H1 (cell line): ENCODE results near the gene CD40LG. TPM values are rescaled to one million over a fixed set of nuclear protein-coding genes. Genes with fewer than 3 reads are reported as not detected.

Experiments
- CTCF ChIA-PET: fragments of 300-600 bp; sonication (Branson Sonifier 250); formaldehyde crosslinking; loops from one replicate; lab custom pipeline; 2021; ENCODE audit not compliant: partially characterized antibody; lab: Charles Lee
- POLR2A ChIA-PET: fragments of 300-600 bp; sonication (Branson Sonifier 250); formaldehyde crosslinking; loops from one replicate; lab custom pipeline; 2021; ENCODE audit warnings: inconsistent platforms; ENCODE audit not compliant: partially characterized antibody; lab: Charles Lee
- DNase-seq, 2 experiments: peaks; one replicate each; pipeline versions ENCODE4 v3.0.0 to v3.0.0-alpha.2; 2010 to 2022; ENCODE audit warnings: low spot score in 2 of 2, low read depth in 1 of 2, mixed read lengths in 1 of 2
- FAIRE-seq: peaks from 2 replicates; lab custom pipeline; 2011; peaks lifted over from hg19 to GRCh38; lab: Jason Lieb, UNC
- H2AFZ ChIP-seq: 2 replicates; pipeline ENCODE4 v1.8.1; 2012; ENCODE audit warnings: low read length, inconsistent platforms
- H2AK5ac ChIP-seq: 2 replicates; pipeline ENCODE4 v1.6.1; 2013; ENCODE audit warnings: low read depth, low read length
- H2BK120ac ChIP-seq: replicated peaks from 2 replicates; pipeline ENCODE3; 2013; ENCODE audit warnings: low read depth, low read length, inconsistent platforms
- H2BK12ac ChIP-seq: 2 replicates; pipeline ENCODE4 v1.6.1; 2013; ENCODE audit warnings: low read depth, low read length
- H2BK15ac ChIP-seq: 2 replicates; pipeline ENCODE4 v1.6.1; 2013; ENCODE audit warnings: low read length
- H2BK20ac ChIP-seq: 2 replicates; pipeline ENCODE4 v1.6.1; 2013; ENCODE audit warnings: low read length
- H2BK5ac ChIP-seq: 2 replicates; pipeline ENCODE4 v1.6.1; 2013; ENCODE audit warnings: low read depth, low read length
- H3K14ac ChIP-seq: 2 replicates; pipeline ENCODE4 v1.6.1; 2013; ENCODE audit warnings: inconsistent platforms; ENCODE audit not compliant: insufficient read length
- H3K18ac ChIP-seq: 2 replicates; pipeline ENCODE4 v1.6.1; 2013; ENCODE audit warnings: low read length; ENCODE audit errors: extremely low read depth
- H3K23ac ChIP-seq: 2 replicates; pipeline ENCODE4 v1.6.1; 2013; ENCODE audit warnings: inconsistent platforms; ENCODE audit not compliant: insufficient read length
- H3K23me2 ChIP-seq: 2 replicates; pipeline ENCODE4 v1.6.1; 2013; ENCODE audit warnings: low read depth, low read length
- H3K27ac ChIP-seq: 2 replicates; pipeline ENCODE4 v1.6.1; 2011; ENCODE audit warnings: low read depth, low read length, inconsistent platforms
- H3K27me3 ChIP-seq, 4 experiments: replicated peaks in 1 of 4; 1 replicate in 1 of 4; 2 replicates in 3 of 4; pipeline versions ENCODE4 v1.6.1 to v1.8.1; 2011 to 2013; ENCODE audit warnings: low read length in 3 of 4, mild to moderate bottlenecking in 3 of 4, inconsistent platforms in 2 of 4, mixed read lengths in 2 of 4, moderate library complexity in 1 of 4; ENCODE audit not compliant: control insufficient read depth in 3 of 4, insufficient read depth in 3 of 4; ENCODE audit errors: extremely low read depth in 1 of 4
- H3K36me3 ChIP-seq, 4 experiments: 2 replicates each; pipeline versions ENCODE4 v1.6.1 to v1.8.1; 2011 to 2013; ENCODE audit warnings: mild to moderate bottlenecking in 4 of 4, low read length in 3 of 4, moderate library complexity in 2 of 4, control low read depth in 1 of 4, inconsistent platforms in 1 of 4; ENCODE audit not compliant: insufficient read depth in 4 of 4, control insufficient read depth in 2 of 4
- H3K4ac ChIP-seq: replicated peaks from 2 replicates; pipeline ENCODE3; 2013; ENCODE audit warnings: low read length, low read depth, mixed read lengths, inconsistent platforms; ENCODE audit not compliant: insufficient read length
- H3K4me1 ChIP-seq, 4 experiments: replicated peaks in 1 of 4; 1 replicate in 1 of 4; 2 replicates in 3 of 4; pipeline versions ENCODE4 v1.6.1 to v1.8.1; 2011 to 2013; ENCODE audit warnings: low read length in 3 of 4, inconsistent platforms in 2 of 4, mixed read lengths in 1 of 4; ENCODE audit not compliant: insufficient read depth in 4 of 4, control insufficient read depth in 3 of 4
- H3K4me2 ChIP-seq, 2 experiments: 2 replicates each; pipeline versions ENCODE4 v1.6.1 to v1.8.1; 2011 to 2013; ENCODE audit warnings: low read depth in 2 of 2, low read length in 2 of 2, control low read depth in 1 of 2, inconsistent platforms in 1 of 2, mild to moderate bottlenecking in 1 of 2; ENCODE audit not compliant: insufficient read depth in 1 of 2
- H3K4me3 ChIP-seq, 4 experiments: fragments of 200-600, 300-600 bp in 1 of 4; sonication (generic), shearing (Covaris generic), sonication (Bioruptor Twin) in 1 of 4; 2 replicates each; pipeline versions ENCODE4 v1.5.1 to v1.8.1; 2011 to 2016; ENCODE audit warnings: low read length in 4 of 4, low read depth in 3 of 4, control low read depth in 2 of 4, inconsistent platforms in 2 of 4, mild to moderate bottlenecking in 2 of 4, mixed read lengths in 1 of 4, moderate library complexity in 1 of 4; ENCODE audit not compliant: insufficient read depth in 2 of 4; ENCODE audit errors: extremely low read depth in 1 of 4
- H3K56ac ChIP-seq: replicated peaks from 2 replicates; pipeline ENCODE3; 2013; ENCODE audit warnings: low read depth, mild to moderate bottlenecking, mixed read lengths, low read length, inconsistent platforms; ENCODE audit not compliant: insufficient read length
- H3K79me1 ChIP-seq: 2 replicates; pipeline ENCODE4 v1.6.1; 2013; ENCODE audit warnings: low read depth, low read length, control low read depth
- H3K79me2 ChIP-seq, 2 experiments: 2 replicates each; pipeline versions ENCODE4 v1.6.1 to v1.8.1; 2012 to 2013; ENCODE audit warnings: low read length in 2 of 2, mild to moderate bottlenecking in 2 of 2, inconsistent platforms in 1 of 2; ENCODE audit not compliant: insufficient read depth in 2 of 2, control insufficient read depth in 1 of 2
- H3K9ac ChIP-seq, 4 experiments: replicated peaks in 1 of 4; 1 replicate in 1 of 4; 2 replicates in 3 of 4; pipeline versions ENCODE4 v1.6.1 to v1.8.1; 2011 to 2013; ENCODE audit warnings: low read depth in 3 of 4, low read length in 3 of 4, control low read depth in 2 of 4, mild to moderate bottlenecking in 2 of 4, moderate library complexity in 2 of 4, inconsistent platforms in 1 of 4; ENCODE audit errors: extremely low read depth in 1 of 4
- H3K9me3 ChIP-seq, 2 experiments: 2 replicates each; pipeline versions ENCODE4 v1.6.1 to v1.8.1; 2012 to 2013; ENCODE audit warnings: mild to moderate bottlenecking in 2 of 2, moderate library complexity in 2 of 2, control low read depth in 1 of 2, inconsistent platforms in 1 of 2, low read depth in 1 of 2, low read length in 1 of 2, mixed read lengths in 1 of 2; ENCODE audit not compliant: insufficient read depth in 2 of 2
- H4K20me1 ChIP-seq, 2 experiments: replicated peaks in 1 of 2; 2 replicates each; pipeline versions ENCODE3 to v1.8.1; 2011 to 2013; ENCODE audit warnings: inconsistent platforms in 2 of 2, low read length in 2 of 2, mild to moderate bottlenecking in 1 of 2; ENCODE audit not compliant: insufficient read depth in 2 of 2, control insufficient read depth in 1 of 2
- H4K5ac ChIP-seq: 2 replicates; pipeline ENCODE4 v1.6.1; 2013; ENCODE audit warnings: low read length, low read depth, mixed read lengths, inconsistent platforms; ENCODE audit not compliant: insufficient read length
- H4K8ac ChIP-seq: 2 replicates; pipeline ENCODE4 v1.8.0; 2013; ENCODE audit warnings: mild to moderate bottlenecking, moderate library complexity, low read length, inconsistent platforms; ENCODE audit not compliant: insufficient read depth; ENCODE audit errors: extremely low read depth
- H4K91ac ChIP-seq: replicated peaks from 2 replicates; pipeline ENCODE3; 2013; ENCODE audit warnings: low read length, mixed read lengths, inconsistent platforms; ENCODE audit not compliant: insufficient read length
- CEBPB ChIP-seq: IDR thresholded peaks from 2 replicates; pipeline ENCODE4 v1.6.1; 2012; ENCODE audit warnings: low read depth, low read length
- CTCF ChIP-seq, 3 experiments: IDR thresholded peaks; 1 replicate in 2 of 3; 2 replicates in 1 of 3; pipeline versions ENCODE4 v1.5.1 to v1.6.1; 2011; ENCODE audit warnings: low read length in 3 of 3, mild to moderate bottlenecking in 3 of 3, inconsistent platforms in 2 of 3, low read depth in 1 of 3, moderate library complexity in 1 of 3; ENCODE audit not compliant: insufficient read depth in 1 of 3; ENCODE audit errors: control extremely low read depth in 1 of 3
- JUN ChIP-seq: IDR thresholded peaks from 2 replicates; pipeline ENCODE4 v1.6.1; 2011; ENCODE audit warnings: low read depth, mild to moderate bottlenecking, improper control_type of control experiment, low read length
- PHF8 ChIP-seq: fragments of 200-600 bp; sonication (generic); conservative IDR thresholded peaks from 2 replicates; pipeline ENCODE4 v1.7.1; 2012; ENCODE audit warnings: low read depth, mild to moderate bottlenecking, inconsistent platforms, low read length, moderate library complexity
- POU5F1 ChIP-seq: IDR thresholded peaks from 2 replicates; pipeline ENCODE4 v1.6.1; 2011; ENCODE audit warnings: low read depth, mild to moderate bottlenecking, low read length, moderate library complexity
- RBBP5 ChIP-seq: IDR thresholded peaks from 2 replicates; pipeline ENCODE4 v1.7.1; 2012; ENCODE audit warnings: low read depth, mild to moderate bottlenecking, inconsistent platforms, low read length, moderate library complexity, borderline replicate concordance
- RNF2 ChIP-seq: fragments of 200-900, 300-1000 bp; sonication (generic); IDR thresholded peaks from 2 replicates; pipeline ENCODE4 v1.7.1; 2016; ENCODE audit warnings: borderline replicate concordance, low read depth, mild to moderate bottlenecking, antibody characterized with exemption, low read length; ENCODE audit not compliant: poor library complexity, severe bottlenecking; ENCODE audit errors: missing control alignments
- SIN3A ChIP-seq, 2 experiments: IDR thresholded peaks in 1 of 2; conservative IDR thresholded peaks in 1 of 2; 2 replicates each; pipeline ENCODE4 v1.6.1; 2011 to 2012; ENCODE audit warnings: low read length in 2 of 2, improper control_type of control experiment in 1 of 2, low read depth in 1 of 2, mild to moderate bottlenecking in 1 of 2
- SP1 ChIP-seq: IDR thresholded peaks from 2 replicates; pipeline ENCODE4 v1.6.1; 2011; ENCODE audit warnings: low read depth, low read length
- TBP ChIP-seq: IDR thresholded peaks from 2 replicates; pipeline ENCODE4 v1.6.1; 2011; ENCODE audit warnings: low read depth, low read length, improper control_type of control experiment
- TEAD4 ChIP-seq: IDR thresholded peaks from 2 replicates; pipeline ENCODE4 v1.6.1; 2012; ENCODE audit warnings: low read depth, low read length, inconsistent platforms, mixed read lengths
- whole genome bisulfite sequencing, 2 experiments: shearing (Covaris generic) in 1 of 2; methylation state at CpG; one replicate each; pipeline versions ENCODE4 v1.1.6 to v1.1.7; 2013 to 2015; ENCODE audit warnings: low lambda C conversion rate in 2 of 2, mixed read lengths in 2 of 2, inconsistent platforms in 1 of 2, low coverage in 1 of 2, missing lambda C conversion rate in 1 of 2; ENCODE audit not compliant: insufficient replicate concordance in 2 of 2, insufficient coverage in 1 of 2, insufficient read length in 1 of 2; ENCODE audit errors: extremely low coverage in 1 of 2, missing lambda C conversion rate in 1 of 2; 5-methylcytosine and 5-hydroxymethylcytosine counted together
- polyA plus RNA-seq, 7 experiments: library from polyadenylated mRNA; depleted of rRNA in 3 of 7; stranded (reverse) in 5 of 7; unstranded in 2 of 7; fragments of >200 nt in 5 of 7; fragments of 200-250 nt in 2 of 7; gene quantifications; 1 replicate in 5 of 7; 2 replicates in 1 of 7; 4 replicates in 1 of 7; pipeline versions ENCODE4 v1.2.1 to v1.2.3, GENCODE V29; 2011 to 2013; ENCODE audit warnings: missing spikeins in 2 of 7, mixed read lengths in 2 of 7
- total RNA-seq: library from RNA; stranded (reverse); fragmentation: NEBNext Ultra II Directional; extraction: Animal tissue kit (Norgen Biotek cat#: 25700); gene quantifications from 2 replicates; pipeline ENCODE4 v1.2.1, GENCODE V29; 2021

Gene CD40LG
- total and polyA plus RNA-seq, 2 of the 8 experiments (the other 6 are each of a cell fraction or from before 2014, with no cell fraction given), result not detected

GRCh38 chrX:136625246-136625645, 22.7 kb upstream of the CD40LG start:
- H3K14ac ChIP-seq, result no peak overlapping the region
- no peak overlapping the region for H3K4me3 ChIP-seq
- H3K23ac ChIP-seq, result no peak overlapping the region
- H4K20me1 ChIP-seq, result no peaks in the 10 kb centered on the region
- FAIRE-seq (no peak), DNase-seq (no peak)
- H2AFZ ChIP-seq, result no peak overlapping the region
- H3K36me3 ChIP-seq, result no peaks in the 10 kb centered on the region
- H2BK120ac ChIP-seq, result no peak overlapping the region
- H2AK5ac ChIP-seq, result no peak overlapping the region
- 94% methylated on average over 2 of the region's 2 CpGs; no CpG with 5 or more reads in 1 of the 2 experiments for WGBS, 2 experiments
- no peaks in the 10 kb centered on the region for H3K23me2 ChIP-seq
- H4K5ac ChIP-seq, result no peak overlapping the region
- no peak overlapping the region for H3K18ac ChIP-seq
- H2BK15ac ChIP-seq, result no peak overlapping the region
- no peaks in the 10 kb centered on the region for H3K79me2 ChIP-seq
- H3K79me1 ChIP-seq, result no peaks in the 10 kb centered on the region
- H3K4me2 ChIP-seq, result no peak overlapping the region
- TF ChIP-seq SIN3A (conservative IDR thresholded peaks at IDR 0.05 in 1 of 2, IDR thresholded peaks at IDR 0.05 in 1 of 2; ENCODE audit: low read depth in 1 of 2, low read length in 2 of 2) (no peak), TEAD4 (no peak), CEBPB (no peak), PHF8 (no peak), RNF2 (no peak), CTCF (IDR thresholded peaks at IDR 0.05; ENCODE audit: control extremely low read depth in 1 of 3, insufficient read depth in 1 of 3, low read depth in 1 of 3, low read length in 3 of 3) (no peak), JUN (no peak), POU5F1 (no peak), SP1 (no peak), RBBP5 (no peak), TBP (no peak)
- H3K27me3 ChIP-seq, result no peaks in the 10 kb centered on the region
- no peak overlapping the region for H2BK20ac ChIP-seq
- H3K56ac ChIP-seq, result no peak overlapping the region
- H3K9ac ChIP-seq, result no peak overlapping the region
- ChIA-PET CTCF (interaction anchor here (1.9 kb wide), 1 partner anchor 70 kb away, joined by 4 read pairs; no protein-coding TSS in a partner anchor), POLR2A (no interaction called here)
- H3K9me3 ChIP-seq, result no peaks in the 10 kb centered on the region
- no peak overlapping the region for H3K27ac ChIP-seq
- no peak overlapping the region for H4K8ac ChIP-seq
- H2BK12ac ChIP-seq, result no peak overlapping the region
- no peaks in the 10 kb centered on the region for H3K4me1 ChIP-seq
- H2BK5ac ChIP-seq, result no peak overlapping the region
- H4K91ac ChIP-seq, result no peak overlapping the region
- no peak overlapping the region for H3K4ac ChIP-seq
